ENCODE measurements around the gene CELSR3.
A peak's percentile ranks its signal among the peaks of the same experiment; 100 is the strongest.

CELSR3 gene

DNA sequence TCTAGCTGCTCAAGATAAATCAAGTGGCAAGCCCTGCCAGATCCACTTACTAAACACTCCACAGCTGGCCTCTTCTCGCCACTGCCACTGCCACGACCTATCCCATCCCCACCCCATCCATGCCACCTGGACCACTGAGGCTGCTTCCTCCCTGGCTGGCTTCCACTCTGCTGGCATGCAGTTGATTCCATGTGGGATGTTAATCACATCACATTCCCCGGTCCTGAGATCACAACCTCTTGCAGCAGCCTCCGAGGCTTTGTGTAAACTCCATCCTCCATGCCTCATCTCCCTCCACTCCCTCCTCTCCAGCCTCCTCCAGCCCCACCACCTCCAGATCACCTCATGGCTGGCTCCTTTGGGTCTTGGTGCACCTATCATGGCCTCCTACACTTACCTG is 15.4 kb upstream of the CELSR3 start:
- Histone ChIP-seq H3K27me3 (ENCODE audit: insufficient read depth, low read length, poor library complexity) (no peaks in the 10 kb centered on the region), H2AK5ac (ENCODE audit: low read length) (no peak overlapping the region), H3K36me3 (ENCODE audit: control insufficient read depth, insufficient read depth, low read length) (peaks cover 12% of the 10 kb centered on the region), H3K4me3 (ENCODE audit: low read length) (no peak overlapping the region), H3K4me2 (ENCODE audit: low read length) (no peak overlapping the region), H4K8ac (ENCODE audit: low read depth, low read length) (no peak overlapping the region), H4K5ac (ENCODE audit: low read length) (no peak overlapping the region), H3K27ac (ENCODE audit: low read depth, low read length) (no peak overlapping the region), H2BK120ac (ENCODE audit: low read depth, low read length) (no peak overlapping the region), H3K4ac (ENCODE audit: low read depth, low read length) (no peak overlapping the region), H3K23ac (ENCODE audit: low read length) (no peak overlapping the region), H3K18ac (ENCODE audit: low read length) (no peak overlapping the region), H3K9ac (ENCODE audit: low read length) (no peak overlapping the region), H3K79me1 (ENCODE audit: low read length) (peaks cover 3% of the 10 kb centered on the region), H2BK5ac (ENCODE audit: low read length) (no peak overlapping the region), H3K56ac (ENCODE audit: low read length) (no peak overlapping the region), H3K4me1 (ENCODE audit: control insufficient read depth, low read depth, low read length) (no peaks in the 10 kb centered on the region), H2BK15ac (replicated peaks; ENCODE audit: low read depth) (no peak overlapping the region), H3K79me2 (ENCODE audit: control insufficient read depth, insufficient read depth, low read length) (no peaks in the 10 kb centered on the region)
- WGBS (ENCODE audit: extremely low coverage, insufficient coverage, low lambda C conversion rate), result no CpG with 5 or more reads among the region's 4 CpGs
- peak; percentile 48 for DNase-seq

- WGBS (ENCODE audit: extremely low coverage, insufficient coverage, low lambda C conversion rate), result no CpG with 5 or more reads among the region's 9 CpGs
- no peak overlapping the region for H3K4me2 ChIP-seq (ENCODE audit: low read length)
- DNase-seq, result no peak
- H3K27ac ChIP-seq (ENCODE audit: low read depth, low read length), result no peak overlapping the region
- no peaks in the 10 kb centered on the region for H3K4me1 ChIP-seq (ENCODE audit: control insufficient read depth, low read depth, low read length)
- H2BK15ac ChIP-seq (replicated peaks; ENCODE audit: low read depth), result no peak overlapping the region
- H3K79me1 ChIP-seq (ENCODE audit: low read length), result no peaks in the 10 kb centered on the region
- H2BK120ac ChIP-seq (ENCODE audit: low read depth, low read length), result no peak overlapping the region
- no peak overlapping the region for H3K18ac ChIP-seq (ENCODE audit: low read length)
- H3K9ac ChIP-seq (ENCODE audit: low read length), result no peak overlapping the region
- H3K36me3 ChIP-seq (ENCODE audit: control insufficient read depth, insufficient read depth, low read length), result peaks cover 5% of the 10 kb centered on the region
- H2BK5ac ChIP-seq (ENCODE audit: low read length), result no peak overlapping the region
- H3K4ac ChIP-seq (ENCODE audit: low read depth, low read length), result no peak overlapping the region
- no peak overlapping the region for H2AK5ac ChIP-seq (ENCODE audit: low read length)
- no peak overlapping the region for H3K4me3 ChIP-seq (ENCODE audit: low read length)
- no peak overlapping the region for H4K5ac ChIP-seq (ENCODE audit: low read length)
- no peaks in the 10 kb centered on the region for H3K27me3 ChIP-seq (ENCODE audit: insufficient read depth, low read length, poor library complexity)
- H4K8ac ChIP-seq (ENCODE audit: low read depth, low read length), result no peak overlapping the region
- H3K79me2 ChIP-seq (ENCODE audit: control insufficient read depth, insufficient read depth, low read length), result no peaks in the 10 kb centered on the region
- no peak overlapping the region for H3K23ac ChIP-seq (ENCODE audit: low read length)
- no peak overlapping the region for H3K56ac ChIP-seq (ENCODE audit: low read length)
These were observed 11.8 kb upstream of the CELSR3 start for GRCh38 chr3:48674505-48674904.

- WGBS (ENCODE audit: extremely low coverage, insufficient coverage, low lambda C conversion rate), result no CpG with 5 or more reads among the region's 1 CpG
- no peak overlapping the region for H4K5ac ChIP-seq (ENCODE audit: low read length)
- H3K27ac ChIP-seq (ENCODE audit: low read depth, low read length), result no peak overlapping the region
- H3K23ac ChIP-seq (ENCODE audit: low read length), result no peak overlapping the region
- no peaks in the 10 kb centered on the region for H3K4me1 ChIP-seq (ENCODE audit: control insufficient read depth, low read depth, low read length)
- no peak overlapping the region for H3K18ac ChIP-seq (ENCODE audit: low read length)
- H3K56ac ChIP-seq (ENCODE audit: low read length), result no peak overlapping the region
- no peak overlapping the region for H2BK5ac ChIP-seq (ENCODE audit: low read length)
- no peak overlapping the region for H3K4me2 ChIP-seq (ENCODE audit: low read length)
- no peaks in the 10 kb centered on the region for H3K27me3 ChIP-seq (ENCODE audit: insufficient read depth, low read length, poor library complexity)
- no peak overlapping the region for H2AK5ac ChIP-seq (ENCODE audit: low read length)
- no peak overlapping the region for H2BK120ac ChIP-seq (ENCODE audit: low read depth, low read length)
- H3K79me2 ChIP-seq (ENCODE audit: control insufficient read depth, insufficient read depth, low read length), result no peaks in the 10 kb centered on the region
- no peak overlapping the region for H2BK15ac ChIP-seq (replicated peaks; ENCODE audit: low read depth)
- no peak overlapping the region for H4K8ac ChIP-seq (ENCODE audit: low read depth, low read length)
- peaks cover 2% of the 10 kb centered on the region for H3K36me3 ChIP-seq (ENCODE audit: control insufficient read depth, insufficient read depth, low read length)
- DNase-seq, result no peak
- no peak overlapping the region for H3K4me3 ChIP-seq (ENCODE audit: low read length)
- H3K79me1 ChIP-seq (ENCODE audit: low read length), result no peaks in the 10 kb centered on the region
- H3K9ac ChIP-seq (ENCODE audit: low read length), result no peak overlapping the region
- H3K4ac ChIP-seq (ENCODE audit: low read depth, low read length), result no peak overlapping the region
These were observed 9.8 kb upstream of the CELSR3 start for GRCh38 chr3:48672522-48672921.

DNA sequence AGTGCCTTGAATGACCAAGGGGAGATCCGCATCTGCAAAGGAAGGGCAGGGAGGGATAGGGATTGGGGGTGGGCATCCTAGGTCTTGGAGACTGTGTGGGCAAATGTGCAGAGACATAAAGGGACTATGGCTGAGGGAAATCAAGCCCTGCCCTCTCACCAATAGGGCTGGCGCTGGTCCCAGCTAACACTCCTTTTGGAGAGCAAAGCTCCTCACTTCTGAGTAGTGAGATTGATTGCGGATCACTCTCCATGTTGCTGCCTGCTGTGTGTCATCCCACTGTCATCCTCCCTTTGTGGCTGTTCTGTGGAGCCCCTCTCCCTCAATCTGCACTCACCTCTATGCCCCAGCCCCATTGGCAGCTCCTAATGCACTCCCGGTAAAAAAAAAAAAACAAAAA is 2.2 kb upstream of the CELSR3 start:
- Histone ChIP-seq H3K23ac (ENCODE audit: low read length) (no peak overlapping the region), H3K4me2 (ENCODE audit: low read length) (no peak overlapping the region), H3K79me1 (ENCODE audit: low read length) (no peaks in the 10 kb centered on the region), H3K9ac (ENCODE audit: low read length) (no peak overlapping the region), H3K4me3 (ENCODE audit: low read length) (no peak overlapping the region), H3K79me2 (ENCODE audit: control insufficient read depth, insufficient read depth, low read length) (no peaks in the 10 kb centered on the region), H2BK5ac (ENCODE audit: low read length) (no peak overlapping the region), H4K8ac (ENCODE audit: low read depth, low read length) (no peak overlapping the region), H3K27me3 (ENCODE audit: insufficient read depth, low read length, poor library complexity) (no peaks in the 10 kb centered on the region), H3K56ac (ENCODE audit: low read length) (no peak overlapping the region), H3K27ac (ENCODE audit: low read depth, low read length) (no peak overlapping the region), H3K18ac (ENCODE audit: low read length) (no peak overlapping the region), H2BK120ac (ENCODE audit: low read depth, low read length) (no peak overlapping the region), H2AK5ac (ENCODE audit: low read length) (no peak overlapping the region), H3K4me1 (ENCODE audit: control insufficient read depth, low read depth, low read length) (no peaks in the 10 kb centered on the region), H3K36me3 (ENCODE audit: control insufficient read depth, insufficient read depth, low read length) (no peaks in the 10 kb centered on the region), H4K5ac (ENCODE audit: low read length) (no peak overlapping the region), H3K4ac (ENCODE audit: low read depth, low read length) (no peak overlapping the region), H2BK15ac (replicated peaks; ENCODE audit: low read depth) (no peak overlapping the region)
- DNase-seq, result peak; percentile 11
- WGBS (ENCODE audit: extremely low coverage, insufficient coverage, low lambda C conversion rate), result no CpG with 5 or more reads among the region's 4 CpGs

- no peak overlapping the region for H3K23ac ChIP-seq (ENCODE audit: low read length)
- H3K79me2 ChIP-seq (ENCODE audit: control insufficient read depth, insufficient read depth, low read length), result no peaks in the 10 kb centered on the region
- H3K27me3 ChIP-seq (ENCODE audit: insufficient read depth, low read length, poor library complexity), result no peaks in the 10 kb centered on the region
- no peak overlapping the region for H2AK5ac ChIP-seq (ENCODE audit: low read length)
- WGBS (ENCODE audit: extremely low coverage, insufficient coverage, low lambda C conversion rate), result no CpG with 5 or more reads among the region's 11 CpGs
- H2BK5ac ChIP-seq (ENCODE audit: low read length), result no peak overlapping the region
- H4K8ac ChIP-seq (ENCODE audit: low read depth, low read length), result no peak overlapping the region
- H2BK120ac ChIP-seq (ENCODE audit: low read depth, low read length), result no peak overlapping the region
- no peak overlapping the region for H3K4me2 ChIP-seq (ENCODE audit: low read length)
- DNase-seq, result no peak
- H3K27ac ChIP-seq (ENCODE audit: low read depth, low read length), result no peak overlapping the region
- no peak overlapping the region for H3K9ac ChIP-seq (ENCODE audit: low read length)
- H3K4ac ChIP-seq (ENCODE audit: low read depth, low read length), result no peak overlapping the region
- H3K4me3 ChIP-seq (ENCODE audit: low read length), result no peak overlapping the region
- no peak overlapping the region for H3K18ac ChIP-seq (ENCODE audit: low read length)
- no peaks in the 10 kb centered on the region for H3K36me3 ChIP-seq (ENCODE audit: control insufficient read depth, insufficient read depth, low read length)
- no peak overlapping the region for H3K56ac ChIP-seq (ENCODE audit: low read length)
- H2BK15ac ChIP-seq (replicated peaks; ENCODE audit: low read depth), result no peak overlapping the region
- H3K4me1 ChIP-seq (ENCODE audit: control insufficient read depth, low read depth, low read length), result no peaks in the 10 kb centered on the region
- no peak overlapping the region for H4K5ac ChIP-seq (ENCODE audit: low read length)
- H3K79me1 ChIP-seq (ENCODE audit: low read length), result no peaks in the 10 kb centered on the region
These were observed 1.6 kb upstream of the CELSR3 start for GRCh38 chr3:48664313-48664644.

- no peak overlapping the region for H2BK15ac ChIP-seq (replicated peaks; ENCODE audit: low read depth)
- DNase-seq, result peak; percentile 100
- peak overlapping the region; percentile 98 for H3K27ac ChIP-seq (ENCODE audit: low read depth, low read length)
- peak overlapping the region; percentile 69 for H3K4me3 ChIP-seq (ENCODE audit: low read length)
- no peaks in the 10 kb centered on the region for H3K79me2 ChIP-seq (ENCODE audit: control insufficient read depth, insufficient read depth, low read length)
- H4K8ac ChIP-seq (ENCODE audit: low read depth, low read length), result no peak overlapping the region
- peak overlapping the region; percentile 44 for H3K4ac ChIP-seq (ENCODE audit: low read depth, low read length)
- WGBS (ENCODE audit: extremely low coverage, insufficient coverage, low lambda C conversion rate), result no CpG with 5 or more reads among the region's 66 CpGs
- no peak overlapping the region for H2BK120ac ChIP-seq (ENCODE audit: low read depth, low read length)
- no peaks in the 10 kb centered on the region for H3K4me1 ChIP-seq (ENCODE audit: control insufficient read depth, low read depth, low read length)
- H3K9ac ChIP-seq (ENCODE audit: low read length), result peak overlapping the region; percentile 83
- H3K79me1 ChIP-seq (ENCODE audit: low read length), result no peaks in the 10 kb centered on the region
- peak overlapping the region; percentile 29 for H3K18ac ChIP-seq (ENCODE audit: low read length)
- peak overlapping the region; percentile 95 for H3K56ac ChIP-seq (ENCODE audit: low read length)
- peak overlapping the region; percentile 66 for H3K23ac ChIP-seq (ENCODE audit: low read length)
- H4K5ac ChIP-seq (ENCODE audit: low read length), result no peak overlapping the region
- H3K36me3 ChIP-seq (ENCODE audit: control insufficient read depth, insufficient read depth, low read length), result no peaks in the 10 kb centered on the region
- no peak overlapping the region for H2AK5ac ChIP-seq (ENCODE audit: low read length)
- H3K27me3 ChIP-seq (ENCODE audit: insufficient read depth, low read length, poor library complexity), result no peaks in the 10 kb centered on the region
- H2BK5ac ChIP-seq (ENCODE audit: low read length), result peak overlapping the region; percentile 84
- peak overlapping the region; percentile 99 for H3K4me2 ChIP-seq (ENCODE audit: low read length)
These were observed 1.0 kb upstream of the CELSR3 start for GRCh38 chr3:48663489-48664312.

All from mesendoderm (in vitro differentiated cells).